Naive B cell (primary cell): Measurements from ENCODE around the gene CDKN1C. TPM values are rescaled to one million over a fixed set of nuclear protein-coding genes. Genes with fewer than 3 reads are reported as not detected.

Experiments used
- ATAC-seq, 2 donors: fragments of 150-1000 bp; cut with Tn5 transposase; 2 replicates each; pipeline ENCODE4 v1.10.0; 2021; ENCODE audit warnings: low read depth in 2 of 2, mild to moderate bottlenecking in 2 of 2, moderate library complexity in 2 of 2
- DNase-seq: peaks from one replicate; pipeline ENCODE4 v3.0.0; 2022
- H3K27ac Mint-ChIP-seq, 6 donors: one replicate each; pipeline ENCODE4 v1.8.0; 2020 to 2022; ENCODE audit warnings: mild to moderate bottlenecking in 6 of 6, mixed read lengths in 6 of 6, moderate library complexity in 5 of 6, inconsistent platforms in 2 of 6
- H3K27me3 Mint-ChIP-seq, 3 donors: one replicate each; pipeline ENCODE4 v1.8.0; 2021 to 2022; ENCODE audit warnings: mixed read lengths in 3 of 3, mild to moderate bottlenecking in 1 of 3
- H3K36me3 Mint-ChIP-seq, 2 donors: one replicate each; pipeline ENCODE4 v1.8.0; 2020 to 2022; ENCODE audit warnings: mixed read lengths in 2 of 2, inconsistent platforms in 1 of 2, mild to moderate bottlenecking in 1 of 2
- H3K4me1 Mint-ChIP-seq, 3 donors: one replicate each; pipeline ENCODE4 v1.8.0; 2020 to 2022; ENCODE audit warnings: mixed read lengths in 3 of 3, inconsistent platforms in 1 of 3, mild to moderate bottlenecking in 1 of 3, moderate library complexity in 1 of 3
- H3K4me3 Mint-ChIP-seq, 8 donors: one replicate each; pipeline ENCODE4 v1.8.0; 2020 to 2022; ENCODE audit warnings: mild to moderate bottlenecking in 8 of 8, mixed read lengths in 8 of 8, moderate library complexity in 8 of 8, inconsistent platforms in 2 of 8
- H3K9me3 Mint-ChIP-seq, 7 donors: one replicate each; pipeline ENCODE4 v1.8.0; 2020 to 2022; ENCODE audit warnings: mixed read lengths in 7 of 7, mild to moderate bottlenecking in 5 of 7, inconsistent platforms in 2 of 7, moderate library complexity in 1 of 7
- polyA plus RNA-seq, 6 donors: library from polyadenylated mRNA; unstranded; fragments of 300-500 nt; fragmentation: Illumina TruSeq; gene quantifications; one replicate each; pipeline ENCODE4 v1.2.3, GENCODE V29; 2021; ENCODE audit warnings: low read depth in 6 of 6

The CDKN1C gene
- polyA plus RNA-seq, 6 donors from 2014 or later, result 0.25 TPM; not detected in 5

- Mint-ChIP-seq H3K27me3 (peaks cover 38 to 82% (median 63%) of the 10 kb centered on the region in 3 donors), H3K9me3 (peaks cover 0 to 9% (median 5%) of the 10 kb centered on the region in 7 donors), H3K36me3 (peaks cover 0 to 10% of the 10 kb centered on the region in 2 donors), H3K4me1 (peaks cover 4 to 10% (median 9%) of the 10 kb centered on the region in 3 donors), H3K4me3 (peak overlapping the region in 2 of 8 donors; percentile 4 to 41), H3K27ac (no peak overlapping the region)
- ATAC-seq (no peak), DNase-seq (no peak)
These were observed 14.4 kb downstream of the CDKN1C start for GRCh38 chr11:2870969-2871680.

GRCh38 chr11:2870460-2870859, 15.1 kb downstream of the CDKN1C start:
- no peak overlapping the region for H3K4me3 Mint-ChIP-seq
- peaks cover 0 to 6% (median 5%) of the 10 kb centered on the region in 7 donors for H3K9me3 Mint-ChIP-seq
- ATAC-seq (no peak), DNase-seq (no peak)
- no peak overlapping the region for H3K27ac Mint-ChIP-seq
- H3K36me3 Mint-ChIP-seq, result peaks cover 0 to 10% of the 10 kb centered on the region in 2 donors
- peaks cover 4 to 10% (median 9%) of the 10 kb centered on the region in 3 donors for H3K4me1 Mint-ChIP-seq
- H3K27me3 Mint-ChIP-seq, result peaks cover 32 to 81% (median 59%) of the 10 kb centered on the region in 3 donors

GRCh38 chr11:2869561-2870427, 15.8 kb downstream of the CDKN1C start:
- DNase-seq (no peak), ATAC-seq (no peak)
- Mint-ChIP-seq H3K27ac (no peak overlapping the region), H3K4me1 (peaks cover 4 to 10% (median 9%) of the 10 kb centered on the region in 3 donors), H3K4me3 (no peak overlapping the region), H3K36me3 (peaks cover 0 to 10% of the 10 kb centered on the region in 2 donors), H3K27me3 (peaks cover 32 to 79% (median 58%) of the 10 kb centered on the region in 3 donors), H3K9me3 (peaks cover 0 to 6% (median 3%) of the 10 kb centered on the region in 7 donors)

GRCh38 chr11:2869134-2869526, 16.4 kb downstream of the CDKN1C start:
- Mint-ChIP-seq H3K36me3 (peaks cover 0 to 10% of the 10 kb centered on the region in 2 donors), H3K27me3 (peaks cover 32 to 80% (median 58%) of the 10 kb centered on the region in 3 donors), H3K4me1 (peaks cover 6 to 10% (median 9%) of the 10 kb centered on the region in 3 donors), H3K27ac (no peak overlapping the region), H3K9me3 (peaks cover 0 to 5% (median 0%) of the 10 kb centered on the region in 7 donors), H3K4me3 (peak overlapping the region in 5 of 8 donors; percentile 36 to 81 (median 51))
- no peak for DNase-seq
- no peak for ATAC-seq

- Mint-ChIP-seq H3K9me3 (peaks cover 0 to 5% (median under 1%) of the 10 kb centered on the region in 7 donors), H3K36me3 (peaks cover 0 to 10% of the 10 kb centered on the region in 2 donors), H3K27me3 (peaks cover 34 to 81% (median 61%) of the 10 kb centered on the region in 3 donors), H3K4me3 (peak overlapping the region; percentile 35 to 81 (median 69)), H3K4me1 (peaks cover 7 to 10% (median 9%) of the 10 kb centered on the region in 3 donors), H3K27ac (no peak overlapping the region)
- no peak for ATAC-seq
- DNase-seq, result no peak
These were observed 17.0 kb downstream of the CDKN1C start for GRCh38 chr11:2868506-2869133.

- DNase-seq (no peak), ATAC-seq (no peak)
- Mint-ChIP-seq H3K4me1 (peaks cover 7 to 10% (median 9%) of the 10 kb centered on the region in 3 donors), H3K27me3 (peaks cover 36 to 86% (median 65%) of the 10 kb centered on the region in 3 donors), H3K9me3 (peaks cover 0 to 5% (median 1%) of the 10 kb centered on the region in 7 donors), H3K27ac (no peak overlapping the region), H3K36me3 (peaks cover 0 to 10% of the 10 kb centered on the region in 2 donors), H3K4me3 (peak overlapping the region; percentile 35 to 79 (median 69))
These were observed 17.7 kb downstream of the CDKN1C start for GRCh38 chr11:2867722-2868505.

GRCh38 chr11:2867142-2867541, 18.4 kb downstream of the CDKN1C start:
- Mint-ChIP-seq H3K27ac (no peak overlapping the region), H3K9me3 (peaks cover 0 to 5% (median 1%) of the 10 kb centered on the region in 7 donors), H3K36me3 (peaks cover 0 to 10% of the 10 kb centered on the region in 2 donors), H3K27me3 (peaks cover 36 to 79% (median 63%) of the 10 kb centered on the region in 3 donors), H3K4me1 (peaks cover 7 to 10% (median 9%) of the 10 kb centered on the region in 3 donors), H3K4me3 (peak overlapping the region in 3 of 8 donors; percentile 15 to 42 (median 18))
- ATAC-seq, result no peak
- no peak for DNase-seq

- Mint-ChIP-seq H3K36me3 (peaks cover 0 to 10% of the 10 kb centered on the region in 2 donors), H3K27me3 (peaks cover 32 to 77% (median 62%) of the 10 kb centered on the region in 3 donors), H3K27ac (no peak overlapping the region), H3K4me1 (peaks cover 3 to 10% (median 9%) of the 10 kb centered on the region in 3 donors), H3K9me3 (peaks cover 0 to 5% (median 1%) of the 10 kb centered on the region in 7 donors), H3K4me3 (no peak overlapping the region)
- DNase-seq (no peak), ATAC-seq (no peak)
These were observed 19.5 kb downstream of the CDKN1C start for GRCh38 chr11:2865922-2866577.

GRCh38 chr11:2864901-2865300, 20.7 kb downstream of the CDKN1C start:
- peaks cover 0 to 5% (median 1%) of the 10 kb centered on the region in 7 donors for H3K9me3 Mint-ChIP-seq
- ATAC-seq, result no peak
- no peak for DNase-seq
- peaks cover 34 to 77% (median 62%) of the 10 kb centered on the region in 3 donors for H3K27me3 Mint-ChIP-seq
- H3K4me3 Mint-ChIP-seq, result peak overlapping the region in 1 of 8 donors; percentile 41
- H3K36me3 Mint-ChIP-seq, result peaks cover 0 to 10% of the 10 kb centered on the region in 2 donors
- no peak overlapping the region for H3K27ac Mint-ChIP-seq
- peaks cover 3 to 10% (median 9%) of the 10 kb centered on the region in 3 donors for H3K4me1 Mint-ChIP-seq

GRCh38 chr11:2863276-2863618, 22.3 kb downstream of the CDKN1C start:
- Mint-ChIP-seq H3K4me3 (no peak overlapping the region), H3K4me1 (peaks cover 1 to 3% (median 2%) of the 10 kb centered on the region in 3 donors), H3K9me3 (peaks cover 0 to 5% (median 1%) of the 10 kb centered on the region in 7 donors), H3K27ac (no peak overlapping the region), H3K36me3 (peaks cover 0 to 10% of the 10 kb centered on the region in 2 donors), H3K27me3 (peaks cover 34 to 71% (median 67%) of the 10 kb centered on the region in 3 donors)
- DNase-seq (no peak), ATAC-seq (no peak)

- Mint-ChIP-seq H3K4me1 (peaks cover 0 to 3% (median 0%) of the 10 kb centered on the region in 3 donors), H3K9me3 (peaks cover 0 to 5% (median 1%) of the 10 kb centered on the region in 7 donors), H3K27ac (no peak overlapping the region), H3K27me3 (peaks cover 31 to 65% (median 60%) of the 10 kb centered on the region in 3 donors), H3K4me3 (no peak overlapping the region), H3K36me3 (peaks cover 0 to 10% of the 10 kb centered on the region in 2 donors)
- DNase-seq (no peak), ATAC-seq (no peak)
These were observed 22.9 kb downstream of the CDKN1C start for GRCh38 chr11:2862395-2863275.
